GM19099 (cell line): ENCODE measurements around the gene PHLPP2.

Experiments used
- POLR2A ChIP-seq: IDR thresholded peaks from 3 replicates; pipeline ENCODE4 v1.6.1; 2011; ENCODE audit warnings: low read depth; ENCODE audit not compliant: insufficient read length; ENCODE audit errors: extremely low read depth

The PHLPP2 gene

DNA sequence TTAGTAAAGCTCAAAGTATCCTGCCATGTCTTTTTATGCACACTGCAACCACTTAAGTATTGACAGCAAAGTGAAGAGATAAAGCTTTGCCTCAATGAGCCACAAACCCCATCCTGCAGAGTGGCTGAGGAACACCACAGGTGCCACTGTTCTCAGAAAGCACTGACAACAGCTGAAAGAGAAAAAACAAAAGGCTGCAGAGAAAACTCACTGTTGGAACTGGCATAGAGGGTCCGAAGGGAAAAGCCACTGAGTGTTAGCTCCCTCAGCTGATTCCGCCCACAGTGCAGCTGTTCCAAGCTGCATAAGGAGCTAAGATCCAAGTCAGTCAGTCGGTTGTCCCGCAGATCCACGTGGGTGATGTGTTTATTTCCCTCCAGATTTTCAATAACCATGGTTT is 48.3 kb downstream of the PHLPP2 start:
- TF ChIP-seq POLR2A = no peak

DNA sequence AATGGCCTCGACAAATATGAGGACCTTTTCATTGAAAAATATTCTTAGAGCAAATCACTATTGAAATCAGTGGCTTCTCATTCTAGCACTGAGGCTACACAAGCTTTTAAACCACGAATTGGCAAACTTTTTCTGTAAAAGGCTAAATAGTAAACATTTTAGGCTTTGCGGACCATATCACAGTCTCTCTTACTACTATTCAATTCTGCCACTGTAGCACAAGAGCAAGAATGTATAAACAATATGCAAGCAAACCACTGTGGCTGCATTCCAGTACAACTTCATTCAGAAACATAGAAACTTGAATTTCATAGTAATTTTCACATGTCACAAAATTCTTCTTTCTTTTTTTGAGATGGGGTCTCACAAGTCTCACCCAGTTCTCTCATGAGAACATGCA is 49.1 kb downstream of the PHLPP2 start:
- TF ChIP-seq POLR2A = no peak

DNA sequence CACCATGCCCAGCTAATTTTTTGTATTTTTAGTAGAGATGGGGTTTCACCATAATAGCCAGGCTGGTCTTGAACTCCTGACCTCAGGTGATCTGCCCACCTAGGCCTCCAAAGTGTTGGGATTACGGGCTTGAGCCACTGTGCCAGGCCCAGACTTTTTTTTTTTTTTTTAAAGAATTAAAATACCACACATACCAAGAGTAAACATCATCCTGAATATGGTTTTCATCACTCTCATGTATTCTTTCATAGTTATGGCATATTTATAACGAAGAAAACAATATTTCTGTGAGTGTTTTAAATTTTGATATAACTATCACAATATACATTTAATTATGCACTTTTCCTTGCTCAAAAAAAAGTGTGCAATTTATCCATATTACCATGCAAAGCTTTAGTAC is 50.3 kb downstream of the PHLPP2 start:
- TF ChIP-seq POLR2A = no peak

DNA sequence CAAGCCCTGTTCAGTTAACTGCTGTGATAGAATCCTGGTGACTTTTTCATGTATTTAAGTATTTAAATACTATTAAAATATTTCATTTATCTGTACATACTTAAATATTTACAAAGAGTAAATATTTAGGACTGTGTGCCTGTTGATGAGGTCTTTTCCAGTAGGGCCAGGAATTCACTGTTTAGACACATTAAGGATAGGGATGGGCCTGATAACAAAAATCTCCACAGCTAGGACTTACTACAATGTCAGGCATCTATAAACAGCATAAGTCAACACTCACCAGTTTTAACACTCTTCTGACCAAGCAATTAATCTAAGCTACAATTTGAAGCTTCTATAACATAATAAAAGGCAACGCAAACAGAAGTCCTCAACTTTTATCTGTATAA is 50.9 kb downstream of the PHLPP2 start:
- no peak for TF ChIP-seq POLR2A

DNA sequence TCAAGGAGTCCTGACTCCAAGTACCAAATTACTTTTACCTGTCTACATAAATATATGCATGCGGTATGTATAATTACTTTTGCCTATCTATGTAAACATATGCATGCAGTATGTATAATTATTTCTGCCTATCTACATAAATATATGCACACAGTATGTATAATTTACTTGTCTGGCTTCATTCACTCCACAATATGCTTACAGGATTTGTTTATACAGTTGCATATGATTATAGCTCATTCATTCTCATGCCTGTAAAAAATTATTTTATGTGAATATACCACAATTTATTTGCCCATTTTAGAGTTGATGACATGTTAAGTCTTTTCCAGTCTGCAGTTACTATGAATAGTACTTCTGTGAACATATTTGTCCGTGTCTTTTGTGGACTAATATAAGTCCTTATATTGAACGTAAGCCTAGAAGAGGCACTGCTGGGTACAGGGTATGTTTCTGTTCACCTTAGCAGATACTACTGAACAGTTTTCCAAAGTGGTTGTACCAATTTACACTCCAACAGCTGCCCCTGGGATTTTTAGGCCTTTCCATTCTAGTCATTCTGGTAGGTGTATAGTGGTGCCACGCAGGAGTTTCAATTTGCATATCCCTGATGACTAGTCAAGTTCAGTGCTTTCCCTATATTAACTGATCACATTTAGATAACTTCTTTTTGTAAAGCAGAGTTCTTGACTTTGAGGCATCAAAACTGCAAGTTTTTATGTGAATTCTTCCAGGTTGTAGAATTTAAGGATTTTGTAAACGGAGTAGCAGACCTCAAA is 51.5 kb downstream of the PHLPP2 start:
- TF ChIP-seq POLR2A = no peak

DNA sequence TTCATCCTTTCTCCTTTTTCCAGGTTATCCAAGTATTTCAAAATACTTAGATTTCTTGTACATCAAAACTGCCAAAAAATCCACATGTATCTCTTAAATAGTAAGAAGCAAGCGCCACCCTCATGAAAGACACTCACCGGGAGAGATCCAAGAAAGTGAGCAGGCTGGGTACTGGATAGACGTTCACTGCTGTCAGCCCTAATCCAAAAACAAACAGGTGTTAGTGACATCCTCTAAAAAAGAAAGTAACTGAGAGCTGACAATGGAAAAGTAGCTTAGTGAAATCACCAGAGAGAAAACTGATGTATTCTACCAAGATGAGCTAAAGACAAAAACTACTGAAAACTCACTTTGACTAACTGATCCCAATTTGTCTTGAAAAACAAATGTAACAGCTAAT is 52.4 kb downstream of the PHLPP2 start:
- no peak for TF ChIP-seq POLR2A

DNA sequence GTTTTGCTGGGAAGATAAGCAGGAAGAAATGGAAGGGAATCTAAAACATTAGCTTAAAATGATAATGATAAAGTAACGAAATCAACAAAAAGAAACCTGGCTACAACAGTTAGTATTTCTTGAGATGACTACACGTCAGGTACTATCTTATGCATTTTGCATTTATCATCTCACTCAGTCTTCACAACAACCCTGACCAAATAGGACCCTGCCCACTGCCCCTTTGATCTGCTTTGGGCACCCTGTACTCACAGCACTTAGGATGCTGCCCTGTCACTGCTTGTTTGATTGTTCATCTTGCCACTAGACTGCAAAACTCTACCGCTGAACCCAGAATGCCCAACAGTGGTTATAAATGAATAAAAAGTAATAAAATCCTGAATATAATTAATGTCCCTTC is 53.3 kb downstream of the PHLPP2 start:
- no peak for TF ChIP-seq POLR2A

DNA sequence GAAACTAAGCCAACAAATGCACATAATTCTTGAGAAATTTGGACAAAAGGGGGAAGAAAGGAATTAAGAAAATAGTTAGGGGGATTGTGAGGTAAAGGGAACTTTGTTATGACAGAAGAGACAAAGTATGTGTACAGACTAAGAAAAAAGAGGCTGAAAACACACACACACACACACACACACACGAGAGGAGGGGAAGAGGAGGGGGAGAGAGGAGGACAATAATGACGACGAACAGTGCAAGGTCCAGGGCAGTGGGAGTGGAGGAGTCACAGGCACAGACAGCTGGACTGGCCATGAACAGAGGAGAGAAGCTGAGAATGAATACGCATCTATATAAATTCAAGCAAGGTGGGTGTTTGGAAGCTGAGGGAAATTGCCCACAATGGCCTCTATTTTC is 54.0 kb downstream of the PHLPP2 start:
- no peak for TF ChIP-seq POLR2A

DNA sequence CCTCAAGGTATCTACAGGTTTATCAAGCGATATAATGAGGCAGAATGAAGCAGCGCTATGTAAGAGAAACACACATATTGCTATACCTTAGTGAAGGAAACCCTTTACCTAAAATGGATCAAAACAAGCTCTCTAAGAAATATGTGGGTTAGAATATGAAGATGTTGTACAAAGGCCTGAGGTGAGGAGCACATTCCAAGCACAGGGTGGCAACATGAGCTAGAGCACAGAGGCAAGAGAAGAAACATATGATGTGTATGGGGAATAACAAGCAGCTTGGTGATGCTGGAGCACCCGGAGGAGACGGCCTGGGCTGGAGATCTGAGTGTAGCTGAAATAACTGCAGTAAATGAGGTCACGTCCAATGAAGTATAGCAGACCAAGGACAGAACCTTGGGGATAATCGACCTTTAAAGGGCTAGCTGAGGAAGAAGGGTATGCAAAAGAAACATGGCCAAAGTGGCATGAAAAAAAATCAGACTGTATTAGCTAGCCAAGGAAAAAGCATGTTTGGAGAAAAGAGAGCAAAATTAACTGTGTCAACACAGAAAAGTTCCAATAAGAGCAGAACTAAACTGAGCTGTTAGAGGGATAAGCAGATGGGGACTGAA is 54.5 kb downstream of the PHLPP2 start:
- TF ChIP-seq POLR2A = no peak

DNA sequence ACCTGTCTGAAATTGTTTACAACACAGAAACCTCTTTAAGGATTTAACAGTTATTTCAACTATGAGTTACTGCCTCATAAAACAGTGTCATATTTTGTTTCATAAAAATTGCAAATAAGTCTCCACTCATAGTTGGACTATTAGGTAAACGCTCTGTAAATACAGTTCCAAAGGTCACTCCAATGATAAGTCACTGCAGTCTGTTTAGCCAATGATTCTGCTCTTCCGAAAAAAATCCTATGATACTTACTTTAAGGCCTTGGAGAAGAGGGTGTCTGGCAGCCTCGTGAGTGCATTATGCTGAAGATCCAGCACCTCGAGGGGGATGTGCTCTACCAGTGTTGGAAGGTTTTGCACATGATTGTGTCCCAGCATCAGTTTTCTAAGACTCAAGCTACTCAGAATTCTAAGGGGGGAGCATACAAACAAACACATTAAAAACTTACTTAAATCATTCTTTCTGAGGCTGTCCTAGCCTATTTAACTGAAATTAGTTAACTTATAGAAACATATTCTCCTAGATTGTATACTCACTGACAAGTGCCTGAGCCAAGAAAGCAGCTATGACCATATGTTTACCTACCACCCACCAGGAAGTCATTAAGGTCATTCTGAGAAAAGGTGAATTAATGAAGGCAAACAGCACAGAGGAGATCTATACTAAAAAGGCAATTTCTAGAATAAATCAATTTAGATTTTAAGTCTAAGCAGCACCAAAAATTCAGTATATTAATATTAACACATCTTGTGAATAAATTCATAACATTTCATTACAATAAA is 57.4 kb downstream of the PHLPP2 start:
- TF ChIP-seq POLR2A = no peak

DNA sequence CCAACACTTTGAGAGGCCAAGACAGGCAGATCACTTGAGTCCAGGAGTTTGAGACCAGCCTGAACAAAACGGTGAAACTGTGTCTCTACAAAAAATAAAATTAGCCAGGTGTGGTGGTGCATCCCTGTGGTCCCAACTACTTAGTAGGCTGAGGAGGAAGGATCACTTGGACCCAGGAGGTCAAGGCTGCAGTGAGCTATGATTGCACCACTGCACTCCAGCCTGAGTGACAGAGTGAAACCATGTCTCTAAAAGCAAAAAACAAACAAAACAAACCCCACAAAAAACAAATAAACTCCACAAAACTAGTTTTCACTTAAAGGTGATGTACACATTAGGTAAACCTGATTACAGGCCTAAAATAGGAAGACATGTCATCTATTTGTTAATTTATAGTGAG is 58.2 kb downstream of the PHLPP2 start:
- no peak for TF ChIP-seq POLR2A

DNA sequence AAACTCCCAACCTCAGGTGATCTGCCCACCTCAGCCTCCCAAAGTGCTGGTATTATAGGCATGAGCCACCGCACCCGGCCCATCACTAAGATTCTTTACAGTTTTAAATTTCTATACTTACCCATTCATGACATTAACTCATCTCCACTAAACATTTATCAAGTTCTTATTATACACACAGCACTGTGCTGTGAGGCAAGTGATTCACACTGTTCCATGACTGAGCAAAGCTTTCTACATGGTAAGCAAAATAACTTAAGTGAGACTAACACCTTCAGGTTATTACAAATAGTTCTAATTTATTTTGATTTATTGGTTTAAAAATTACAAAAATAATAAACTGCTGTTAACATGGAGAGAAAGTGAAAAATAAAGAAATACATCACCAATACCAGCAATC is 65.0 kb downstream of the PHLPP2 start:
- TF ChIP-seq POLR2A = no peak

DNA sequence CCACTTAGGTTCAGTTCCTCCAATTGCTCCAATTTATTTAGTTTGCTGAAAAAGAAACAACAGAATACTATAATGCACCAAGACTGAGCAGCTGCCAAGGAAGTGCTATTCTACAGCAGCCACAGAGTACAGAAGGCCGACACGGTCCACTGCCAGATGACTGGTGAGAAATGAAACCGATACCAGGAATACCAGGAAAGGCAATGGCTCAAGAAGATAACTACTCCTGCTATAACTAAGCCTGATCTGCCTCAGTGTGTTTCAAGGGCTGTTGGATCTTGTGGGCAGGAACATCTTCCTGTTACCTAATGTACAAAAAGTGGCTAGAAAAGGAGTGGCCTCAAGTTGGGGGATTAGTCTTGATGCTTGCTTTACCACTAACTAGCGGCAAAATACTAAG is 65.7 kb downstream of the PHLPP2 start:
- TF ChIP-seq POLR2A = no peak

DNA sequence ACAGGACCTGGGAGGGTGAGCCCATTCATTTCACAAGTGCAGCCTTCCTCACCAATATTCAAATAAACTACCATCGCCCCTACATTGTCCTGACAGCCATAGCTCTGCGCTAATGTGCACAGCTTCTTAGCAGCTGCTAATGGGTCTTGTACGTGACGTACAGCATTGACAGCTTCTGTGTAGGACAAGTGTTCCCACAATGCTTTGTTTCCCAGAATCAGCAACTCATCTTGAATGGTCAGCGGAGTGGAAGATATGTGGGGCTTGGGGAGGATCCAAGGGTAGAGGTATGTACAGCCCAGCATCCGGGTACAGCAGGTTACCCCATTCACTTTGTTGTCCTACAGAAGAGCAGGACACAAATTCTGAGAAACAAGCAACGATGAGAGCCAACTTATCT is 74.8 kb downstream of the PHLPP2 start:
- TF ChIP-seq POLR2A = no peak

DNA sequence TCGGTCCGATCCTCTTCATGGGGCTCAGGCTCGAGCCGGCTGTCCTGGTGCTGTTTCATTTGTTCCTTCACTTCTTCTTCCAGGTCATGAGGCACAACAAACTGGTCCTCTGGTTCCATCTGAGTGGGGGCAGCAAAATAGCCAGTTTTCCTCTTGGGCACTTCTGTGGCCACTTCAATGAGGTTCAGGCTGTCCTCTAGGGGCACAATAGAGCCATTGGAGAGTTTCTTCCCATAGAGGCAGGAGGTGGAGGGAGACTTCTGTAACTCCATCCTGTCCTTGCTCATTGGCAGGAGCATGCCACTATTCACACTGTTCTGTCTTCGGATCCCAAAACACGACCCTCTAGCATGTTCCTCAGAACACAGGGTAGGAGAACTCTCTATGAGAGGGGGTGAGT is 75.6 kb downstream of the PHLPP2 start:
- no peak for TF ChIP-seq POLR2A

DNA sequence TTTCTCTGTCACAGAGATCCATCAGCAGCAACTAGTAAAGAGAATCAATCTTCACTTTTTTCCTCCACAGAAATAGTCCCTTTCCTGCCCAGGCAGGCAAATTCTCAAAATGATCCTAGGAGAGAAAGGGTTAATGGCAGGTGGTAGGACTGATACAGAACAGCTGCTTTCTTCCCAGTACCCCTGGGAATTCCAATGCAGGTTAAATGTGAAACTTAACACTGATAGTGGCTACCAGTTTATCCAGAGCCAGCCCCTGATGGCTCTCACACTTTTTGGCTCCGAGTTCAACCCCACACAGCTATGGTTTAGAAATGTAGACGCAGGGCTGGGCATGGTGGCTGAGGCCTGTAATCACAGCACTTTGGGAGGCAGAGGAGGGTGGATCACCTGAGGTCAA is 76.3 kb downstream of the PHLPP2 start:
- no peak for TF ChIP-seq POLR2A
